NB4 (cell line): ENCODE data around the gene ANGPTL5.
A peak's percentile ranks its signal among the peaks of the same experiment; 100 is the strongest.

Source experiments
- MAX ChIP-seq: IDR thresholded peaks from 2 replicates; pipeline ENCODE4 v1.6.1; 2011; ENCODE audit warnings: low read depth, low read length
- TF ChIP-seq, protein P1 (sequence below): IDR thresholded peaks from one replicate; pipeline ENCODE4 v1.5.1; 2012; ENCODE audit warnings: low read depth, low read length

- TF ChIP-seq, protein P1, sequence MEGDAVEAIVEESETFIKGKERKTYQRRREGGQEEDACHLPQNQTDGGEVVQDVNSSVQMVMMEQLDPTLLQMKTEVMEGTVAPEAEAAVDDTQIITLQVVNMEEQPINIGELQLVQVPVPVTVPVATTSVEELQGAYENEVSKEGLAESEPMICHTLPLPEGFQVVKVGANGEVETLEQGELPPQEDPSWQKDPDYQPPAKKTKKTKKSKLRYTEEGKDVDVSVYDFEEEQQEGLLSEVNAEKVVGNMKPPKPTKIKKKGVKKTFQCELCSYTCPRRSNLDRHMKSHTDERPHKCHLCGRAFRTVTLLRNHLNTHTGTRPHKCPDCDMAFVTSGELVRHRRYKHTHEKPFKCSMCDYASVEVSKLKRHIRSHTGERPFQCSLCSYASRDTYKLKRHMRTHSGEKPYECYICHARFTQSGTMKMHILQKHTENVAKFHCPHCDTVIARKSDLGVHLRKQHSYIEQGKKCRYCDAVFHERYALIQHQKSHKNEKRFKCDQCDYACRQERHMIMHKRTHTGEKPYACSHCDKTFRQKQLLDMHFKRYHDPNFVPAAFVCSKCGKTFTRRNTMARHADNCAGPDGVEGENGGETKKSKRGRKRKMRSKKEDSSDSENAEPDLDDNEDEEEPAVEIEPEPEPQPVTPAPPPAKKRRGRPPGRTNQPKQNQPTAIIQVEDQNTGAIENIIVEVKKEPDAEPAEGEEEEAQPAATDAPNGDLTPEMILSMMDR: peak; percentile 15
- TF ChIP-seq MAX: no peak
Observed at GRCh38 chr11:101862391-101863233, 53.7 kb downstream of the ANGPTL5 start.
